GM21390 (cell line): ENCODE data around the gene NAALADL1.
A peak's percentile ranks its signal among the peaks of the same experiment; 100 is the strongest.
"Not testable (repeated sequence)": the region's sequence is repeated elsewhere in the genome, so short reads cannot be mapped to it uniquely, and the experiment has no call there.

Experiments
- ATAC-seq: cut with Tn5 transposase; IDR thresholded peaks from one replicate; pipeline ENCODE4 v1.9.1; 2021; ENCODE audit not compliant: unreplicated experiment

NAALADL1 gene

DNA sequence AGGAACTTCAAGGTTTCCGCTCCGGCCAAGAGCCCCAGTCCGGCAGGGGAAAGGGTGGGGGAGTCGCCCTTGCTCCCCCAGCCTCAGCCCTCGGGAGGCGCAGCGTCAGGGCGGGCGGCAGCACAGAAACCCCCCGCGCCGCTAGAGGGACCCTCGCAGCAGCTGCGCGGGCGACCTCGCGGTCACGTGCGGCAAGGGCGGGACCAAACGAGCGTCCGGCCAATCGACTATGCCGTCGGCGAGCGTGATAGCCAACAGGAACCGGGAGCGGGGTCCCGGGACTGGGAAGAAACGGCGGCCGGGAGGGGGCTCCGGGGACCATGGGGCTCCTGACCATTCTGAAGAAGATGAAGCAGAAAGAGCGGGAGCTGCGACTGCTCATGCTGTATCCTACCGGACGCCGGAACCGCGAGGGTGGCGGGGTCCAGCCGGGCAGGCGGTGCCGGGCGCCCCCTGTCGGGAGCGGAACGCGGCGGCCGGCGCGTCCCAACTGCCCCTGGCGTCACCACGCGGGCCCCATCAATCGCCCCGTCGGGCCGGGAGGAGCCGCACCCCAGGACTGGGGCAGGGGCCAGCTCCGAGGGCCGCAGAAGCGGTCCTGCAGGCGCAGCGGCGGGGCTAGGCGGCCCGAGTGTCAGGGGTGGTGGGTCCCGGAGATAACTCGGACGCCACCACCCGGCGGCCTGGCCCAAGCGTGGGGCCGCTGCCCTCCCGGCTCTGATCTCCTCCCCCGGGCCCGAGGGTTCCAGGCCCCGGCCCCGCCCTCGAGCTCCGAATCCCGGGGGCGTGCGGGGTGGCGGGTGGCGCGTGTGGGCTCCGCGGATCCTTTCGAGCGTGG is 44.2 kb downstream of the NAALADL1 start, which contains the start of gene ARL2:
TSS of gene ARL2 (plus strand) at position 273 of the 838 bp plus-strand sequence. CDS start at position 321, 48 bp downstream.
- ATAC-seq = peak; percentile 71

DNA sequence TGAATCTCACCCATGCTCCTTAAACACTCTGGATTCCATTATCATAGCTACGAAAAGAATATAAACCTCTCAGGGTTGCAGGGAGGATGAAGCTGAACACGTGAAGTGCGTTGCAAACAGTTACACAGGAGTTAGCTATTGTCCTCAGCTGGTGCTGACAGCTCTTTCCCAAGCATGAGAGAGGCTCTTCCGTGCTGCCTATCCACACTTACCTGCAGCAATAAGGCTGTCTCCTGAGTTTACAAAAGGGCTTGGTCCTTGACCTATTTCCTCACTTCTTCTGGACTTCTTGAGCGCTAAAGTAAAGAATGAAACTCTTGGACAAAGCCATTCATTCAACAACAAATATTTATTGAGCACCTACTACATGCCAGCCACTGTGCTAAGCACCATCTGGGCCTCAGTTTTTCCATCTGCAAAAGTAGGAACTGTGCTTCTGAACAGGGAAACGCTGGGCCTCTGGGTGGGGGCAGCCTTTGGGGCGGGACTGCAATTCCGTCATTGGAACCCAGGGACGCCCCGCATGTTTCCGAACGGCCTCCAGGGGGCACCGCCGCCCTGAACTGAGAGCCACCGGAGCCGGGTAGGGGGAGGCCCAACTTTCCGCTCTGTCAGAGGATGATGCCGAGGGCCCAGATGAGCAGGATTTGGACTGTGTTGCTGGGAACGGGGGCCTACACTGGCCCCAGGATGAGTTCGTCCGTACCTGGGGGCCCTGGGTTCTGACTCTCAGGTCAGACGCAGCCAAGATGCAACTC is 45.0 kb downstream of the NAALADL1 start:
- ATAC-seq = peak; percentile 62

DNA sequence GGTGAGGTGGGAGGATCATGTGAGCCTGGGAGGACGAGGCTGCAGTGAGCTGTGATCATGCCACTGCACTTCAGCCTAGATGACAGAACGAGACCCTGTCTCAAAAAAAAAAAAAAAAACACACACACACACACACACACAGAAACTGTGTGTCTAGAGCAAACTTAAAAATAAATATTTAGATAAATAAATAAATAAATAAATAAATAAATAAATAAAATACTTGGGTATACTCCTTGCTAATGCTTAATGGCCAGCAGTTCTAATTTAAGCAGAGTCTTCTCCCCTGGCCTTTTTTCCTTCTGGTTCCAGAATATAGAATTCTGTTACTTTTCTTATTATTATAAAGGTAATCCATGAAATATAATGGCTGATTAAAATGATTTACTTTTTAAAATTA is 49.5 kb downstream of the NAALADL1 start:
- no peak for ATAC-seq

DNA sequence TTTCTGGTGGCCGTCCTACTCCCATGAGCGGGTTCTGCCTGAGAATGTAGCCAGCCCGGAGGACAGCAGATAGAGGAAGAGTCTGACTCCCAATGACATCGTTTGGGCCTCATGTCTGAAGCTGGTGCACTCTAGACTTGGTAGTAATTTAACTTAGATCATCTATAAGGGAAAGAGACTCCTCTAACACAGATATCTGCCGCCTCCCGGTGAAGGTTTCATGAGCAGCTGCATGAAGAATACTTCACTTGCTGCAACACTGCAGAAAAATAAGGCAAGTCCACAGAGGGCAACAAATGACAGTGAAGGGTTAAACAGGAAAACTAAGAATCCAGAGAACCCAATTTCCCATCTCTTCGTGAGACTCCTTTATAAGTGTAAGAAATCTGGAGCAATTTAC is 50.3 kb downstream of the NAALADL1 start:
- no peak for ATAC-seq

DNA sequence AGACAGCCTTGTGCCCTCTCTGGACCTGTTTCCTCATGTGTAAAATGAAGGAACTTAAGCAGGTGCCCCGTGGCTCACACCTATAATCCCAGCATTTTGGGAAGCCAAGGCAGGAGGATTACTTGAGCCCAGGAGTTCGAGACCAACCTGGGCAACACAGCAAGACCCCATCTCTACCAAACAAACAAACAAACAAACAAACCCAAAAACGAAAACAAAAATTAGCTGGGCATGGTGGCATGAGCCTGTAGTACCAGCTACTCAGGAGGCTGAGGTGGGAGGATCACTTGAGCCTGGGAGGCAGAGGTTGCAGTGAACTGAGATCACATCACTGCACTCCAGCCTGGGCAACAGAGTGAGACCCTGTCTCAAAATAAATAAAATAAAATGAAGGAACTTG is 54.4 kb downstream of the NAALADL1 start:
- not testable (repeated sequence) for ATAC-seq

DNA sequence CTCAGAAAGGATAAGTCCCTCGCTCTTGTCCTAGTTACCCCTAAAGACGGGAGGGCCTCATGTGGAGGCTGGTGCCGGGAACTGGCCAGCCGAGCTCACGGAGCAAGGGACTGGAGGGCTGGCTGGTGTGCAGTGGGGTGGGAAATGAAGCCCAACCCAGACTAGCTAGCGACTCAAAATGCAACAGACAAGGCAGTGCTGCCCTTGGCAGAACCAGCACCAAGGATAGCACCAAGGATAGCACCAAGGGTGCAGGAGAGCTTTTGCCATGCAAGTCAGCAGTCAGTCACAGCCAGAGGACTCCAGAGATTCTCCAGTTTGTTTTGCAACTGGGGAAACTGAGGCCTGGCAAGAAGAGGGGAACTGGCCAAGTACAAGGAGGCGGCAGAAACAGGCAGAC is 55.1 kb downstream of the NAALADL1 start:
- ATAC-seq = no peak

DNA sequence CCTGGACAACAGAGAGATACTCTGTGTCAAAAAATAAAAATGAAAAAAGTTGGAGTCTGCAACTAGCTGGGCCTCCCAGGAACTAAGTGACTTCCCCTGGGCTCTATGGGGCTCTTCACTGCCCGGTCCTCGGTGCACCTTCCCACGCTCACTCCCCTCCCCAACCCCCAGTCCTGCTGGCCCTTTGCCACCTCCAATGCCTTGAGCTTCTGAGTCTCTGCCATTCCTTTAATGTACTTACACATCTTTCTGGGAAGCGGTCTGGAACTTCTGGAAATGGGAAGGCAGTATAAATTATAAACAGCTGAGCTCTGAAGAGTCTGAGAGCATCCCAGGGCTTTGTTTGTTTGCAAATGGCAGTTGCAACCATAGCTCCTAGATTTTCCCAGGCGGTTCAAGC is 55.6 kb downstream of the NAALADL1 start:
- no peak for ATAC-seq

DNA sequence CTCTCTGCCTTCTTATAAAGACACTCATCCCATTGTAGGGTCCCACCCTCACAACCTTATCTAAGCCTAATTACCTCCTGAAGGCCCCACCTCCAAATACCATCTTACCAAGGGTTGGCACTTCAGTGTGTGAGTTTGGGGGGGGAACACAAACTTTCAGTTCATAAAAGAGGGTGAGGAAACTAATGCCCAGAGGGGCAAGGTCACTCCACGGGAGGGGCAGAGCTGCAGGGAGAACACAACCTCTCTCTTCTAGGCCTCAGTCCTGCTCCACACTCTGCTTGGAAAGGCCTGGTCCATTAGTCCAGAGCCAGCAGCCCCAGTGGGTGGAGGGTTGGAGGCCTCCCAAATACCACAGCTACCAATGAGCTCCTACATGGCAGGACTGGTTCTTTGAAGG is 58.9 kb downstream of the NAALADL1 start:
- no peak for ATAC-seq

DNA sequence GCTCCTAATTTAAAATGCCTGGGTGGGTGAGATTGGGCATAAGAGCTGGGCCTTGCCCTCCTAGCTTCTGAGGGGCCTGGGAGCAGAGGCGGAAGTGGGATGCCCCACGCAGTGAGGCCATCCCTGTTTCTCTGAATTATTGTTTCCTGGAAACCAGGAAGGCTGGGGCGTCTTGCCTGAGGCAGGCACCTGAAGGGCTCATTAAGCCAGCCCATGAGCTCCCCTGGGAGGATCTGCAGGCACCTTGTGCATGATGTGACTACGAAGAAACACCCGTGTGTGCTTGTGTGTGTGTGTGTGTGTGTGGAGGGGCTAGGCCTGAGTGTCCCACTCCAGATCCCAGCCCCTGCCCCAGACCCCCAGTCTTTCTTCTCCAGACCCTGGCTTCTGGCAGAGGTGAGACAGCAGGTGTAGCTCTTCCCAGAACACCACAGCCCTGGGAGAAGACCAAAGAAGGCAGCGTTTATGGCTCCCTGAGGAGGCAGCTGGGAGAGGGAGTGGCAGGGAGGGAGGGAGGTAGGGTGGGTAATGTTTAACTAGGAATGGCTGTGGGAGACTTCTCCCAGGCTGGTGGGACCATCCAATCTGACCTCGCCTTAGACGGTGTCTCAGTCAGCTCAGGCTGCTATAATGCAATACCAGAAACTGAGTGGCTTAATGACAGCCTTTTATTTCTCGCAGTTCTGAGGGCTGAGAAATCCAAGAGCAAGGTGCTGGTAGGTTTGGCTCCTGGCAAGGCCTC is 59.5 kb downstream of the NAALADL1 start:
- no peak for ATAC-seq

DNA sequence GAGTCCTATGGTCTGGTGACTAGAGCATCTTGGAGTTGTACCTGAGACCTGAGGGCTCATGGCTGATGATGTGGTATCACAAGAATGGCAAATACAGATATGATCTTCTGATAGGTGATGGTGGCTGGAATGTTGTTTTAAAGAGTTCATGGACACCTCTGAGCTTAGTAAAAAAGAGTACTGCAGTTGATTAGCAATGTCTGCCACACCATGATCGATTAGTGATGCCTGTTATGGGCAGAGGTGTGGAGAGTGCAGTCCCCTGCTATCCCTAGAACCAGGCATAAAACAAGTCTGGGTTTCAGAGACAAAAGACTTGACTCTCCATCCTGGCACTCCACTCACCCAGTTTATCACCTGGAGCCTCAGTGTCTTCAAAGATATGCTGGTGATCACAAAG is 60.2 kb downstream of the NAALADL1 start:
- no peak for ATAC-seq

DNA sequence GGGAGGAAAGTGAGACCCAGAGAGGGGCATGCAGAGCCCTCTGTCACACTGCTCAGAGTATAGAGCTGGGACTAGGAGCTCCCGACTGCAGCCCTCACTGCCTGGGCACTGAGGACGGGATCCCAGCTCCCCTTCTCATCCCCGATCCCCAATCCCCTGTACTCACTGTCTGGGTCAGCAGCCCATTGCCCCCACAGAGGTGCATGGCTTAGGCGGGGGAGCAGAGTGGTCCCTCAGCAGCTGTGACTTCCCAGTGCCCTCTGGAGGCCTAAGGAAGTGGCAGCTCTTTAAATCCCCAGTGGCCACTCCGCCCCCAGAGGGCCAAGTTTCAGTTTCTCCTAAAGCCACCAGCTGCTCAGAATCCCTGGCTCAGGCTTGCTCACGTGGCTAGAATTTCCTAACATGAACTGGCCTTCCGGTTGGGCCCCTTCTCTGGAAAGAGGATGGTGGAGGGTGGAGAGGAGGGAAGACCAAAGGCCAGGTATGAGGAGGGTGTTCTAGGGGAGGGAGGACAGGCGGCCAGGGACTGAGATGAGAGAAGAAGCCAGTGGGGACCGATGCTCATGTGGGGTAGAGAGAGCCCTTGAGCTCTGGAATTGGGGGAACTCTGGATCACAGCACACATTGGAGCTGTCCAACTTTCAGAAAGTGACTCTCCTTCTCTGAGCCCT is 61.5 kb downstream of the NAALADL1 start, which contains the start of gene BATF2:
TSS of gene BATF2 (minus strand) at position 262 of the 671 bp plus-strand sequence. CDS start at position 205, 57 bp downstream.
- no peak for ATAC-seq

DNA sequence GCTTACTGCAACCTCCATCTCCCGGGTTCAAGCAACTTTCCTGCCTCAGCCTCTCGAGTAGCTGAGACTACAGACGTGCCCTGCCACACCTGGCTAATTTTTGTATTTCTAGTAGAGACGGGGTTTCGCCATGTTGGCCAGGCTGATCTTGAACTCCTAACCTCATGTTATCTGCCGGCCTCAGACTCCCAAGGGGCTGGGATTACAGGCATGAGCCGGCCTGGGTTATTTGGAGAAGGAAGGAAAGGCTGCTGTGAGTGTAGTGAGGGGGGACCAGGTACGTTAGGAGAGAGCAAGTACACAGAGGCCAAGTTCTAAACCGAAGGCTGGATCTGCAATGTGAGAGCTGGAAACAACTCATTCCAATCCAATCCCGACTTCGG is 62.0 kb downstream of the NAALADL1 start:
- no peak for ATAC-seq
